ENCODE measurements around the gene RHBDL3. TPM values are rescaled to one million over a fixed set of nuclear protein-coding genes. Genes with fewer than 3 reads are reported as not detected.
"Not testable (repeated sequence)": the region's sequence is repeated elsewhere in the genome, so short reads cannot be mapped to it uniquely, and the experiment has no call there.

The RHBDL3 gene
- polyA plus RNA-seq, 2 of the 4 experiments (the other 2 are of a cell fraction), result 2.0 to 6.6 TPM

- H3K4me1 ChIP-seq, result peaks cover 39% of the 10 kb centered on the region
- FAIRE-seq, result no peak
- 76% methylated on average over 13 of the region's 13 CpGs for WGBS (ENCODE audit: missing lambda C conversion rate)
- ChIA-PET POLR2A (interaction anchor here (1.2 kb wide), 1 partner anchor 18 kb away, joined by 3 read pairs; no protein-coding TSS in a partner anchor), CTCF (interaction anchor here (0.8 to 6.3 kb wide), 10 partner anchors 10 to 59 kb away, joined by 3 to 49 read pairs (median 7); no protein-coding TSS in a partner anchor)
- H3K9me3 ChIP-seq, result no peaks in the 10 kb centered on the region
- H3K27ac ChIP-seq, result peak overlapping the region; percentile 11 to 66; a peak in 3 of 6 replicates
- no peak for TF ChIP-seq HOXA7 (CRISPR knock-in tag; IDR thresholded peaks at IDR 0.05)
- TF ChIP-seq REST (IDR thresholded peaks at IDR 0.05), result 0 out of 2 replicates have a peak, but pooled peaks have one; percentile 46
- peak overlapping the region; percentile 70 for H3K4me2 ChIP-seq
- no peak overlapping the region for H3K4me3 ChIP-seq
- DNase-seq (ENCODE audit: low read depth in 1 of 2, low spot score in 1 of 2), result no peak
- ATAC-seq, result no peak
Measured at GRCh38 chr17:32261936-32262510, 3.6 kb upstream of the RHBDL3 start.

- FAIRE-seq; DNase-seq (ENCODE audit: low read depth in 1 of 2, low spot score in 1 of 2); H3K4me3 ChIP-seq; ATAC-seq; H3K4me2 ChIP-seq; H3K9me3 ChIP-seq; H3K27ac ChIP-seq: not testable (repeated sequence)
- POLR2A ChIA-PET, result interaction anchor here (0.5 kb wide), 1 partner anchor 61 kb away, joined by 9 read pairs; no protein-coding TSS in a partner anchor
- CTCF ChIA-PET, result interaction anchor here (0.6 to 6.3 kb wide), 6 partner anchors 11 to 1324 kb away, joined by 4 to 49 read pairs (median 4); no protein-coding TSS in a partner anchor
- H3K4me1 ChIP-seq, result peaks cover 49% of the 10 kb centered on the region
- WGBS (ENCODE audit: missing lambda C conversion rate), result 91% methylated on average over 17 of the region's 17 CpGs
- 0 out of 2 replicates have a peak, but pooled peaks have one; percentile 26 for TF ChIP-seq KDM1A (IDR thresholded peaks at IDR 0.05; ENCODE audit: low read depth)
Measured at GRCh38 chr17:32263515-32263914, 2.1 kb upstream of the RHBDL3 start.

- FAIRE-seq, result no peak
- CTCF ChIA-PET, result interaction anchor here (1.4 to 6.3 kb wide), 2 partner anchors 12 to 55 kb away, joined by 6 to 49 read pairs; no protein-coding TSS in a partner anchor
- H3K27ac ChIP-seq, result no peak overlapping the region
- H3K4me2 ChIP-seq, result no peak overlapping the region; the same call in 2 of the 3 replicates
- ATAC-seq, result peak; percentile 7 to 23; a peak in 3 of 6 replicates
- POLR2A ChIA-PET, result interaction anchor here (0.5 to 0.6 kb wide), 2 partner anchors 11 to 61 kb away, joined by 6 to 9 read pairs; no protein-coding TSS in a partner anchor
- DNase-seq (ENCODE audit: low read depth in 1 of 2, low spot score in 1 of 2), result peak; percentile 41 to 56
- no peaks in the 10 kb centered on the region for H3K9me3 ChIP-seq
- no peak for TF ChIP-seq EHMT2 (IDR thresholded peaks at IDR 0.05; ENCODE audit: low read depth)
- no peak for TF ChIP-seq REST (IDR thresholded peaks at IDR 0.05)
- no peak for TF ChIP-seq HOXB5 (CRISPR knock-in tag; IDR thresholded peaks at IDR 0.05)
- no peak for TF ChIP-seq HDAC2 (IDR thresholded peaks at IDR 0.05)
- TF ChIP-seq CHD2 (IDR thresholded peaks at IDR 0.05; ENCODE audit: low read length, partially characterized antibody), result no peak
- no peak for TF ChIP-seq CEBPB (IDR thresholded peaks at IDR 0.05)
- 81% methylated on average over 6 of the region's 6 CpGs for WGBS (ENCODE audit: missing lambda C conversion rate)
- peaks cover 48% of the 10 kb centered on the region for H3K4me1 ChIP-seq
- no peak overlapping the region for H3K4me3 ChIP-seq
Measured at GRCh38 chr17:32264140-32264799, 1.4 kb upstream of the RHBDL3 start.

Data from A549 (cell line).